ENCODE results near the gene COMMD4. TPM values are rescaled to one million over a fixed set of nuclear protein-coding genes. Genes with fewer than 3 reads are reported as not detected.

Gene COMMD4
- polyA plus RNA-seq, 3 donors: 39.0 to 84.6 (median 78.9) TPM

DNA sequence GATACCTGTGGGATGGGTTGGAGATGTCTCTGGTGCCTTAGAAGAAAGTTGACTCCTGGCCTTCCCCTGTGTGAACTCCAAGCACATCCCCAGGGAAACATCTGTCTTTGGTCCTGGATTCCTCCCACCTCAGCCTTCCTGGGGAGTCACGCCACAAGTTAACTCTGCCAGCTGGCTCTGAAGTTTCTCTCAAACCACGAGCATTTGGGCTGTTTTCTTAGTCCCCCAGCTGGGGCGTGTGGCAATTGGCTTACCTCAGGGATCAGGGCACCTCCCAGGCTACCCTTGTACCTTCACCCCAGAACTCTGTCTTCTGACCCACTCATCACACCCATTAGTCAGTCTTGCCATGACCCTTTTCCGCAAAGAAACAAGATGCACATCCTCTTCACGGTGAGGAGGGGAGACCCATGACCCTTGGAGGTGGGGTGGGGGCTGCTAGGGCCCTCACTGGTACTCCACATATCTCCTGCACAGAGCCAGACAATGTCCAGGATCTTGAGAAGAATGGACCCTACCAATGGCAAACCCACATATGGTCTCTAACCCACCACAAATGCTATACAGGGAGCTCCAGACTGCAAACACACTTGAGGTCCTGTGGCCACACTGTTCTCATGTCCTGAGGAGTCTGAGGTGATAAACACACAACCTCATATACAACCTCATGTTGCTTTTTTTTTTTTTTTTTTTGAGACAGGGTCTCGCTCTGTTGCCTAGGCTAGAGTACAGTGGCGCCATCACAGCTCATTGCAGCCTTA is 14.9 kb downstream of the COMMD4 start:
- 68 to 82% (median 70%) methylated on average over 7 of the region's 7 CpGs for WGBS, 3 donors
- no peak overlapping the region for H3K27ac ChIP-seq (ENCODE audit: low read depth, low read length)

DNA sequence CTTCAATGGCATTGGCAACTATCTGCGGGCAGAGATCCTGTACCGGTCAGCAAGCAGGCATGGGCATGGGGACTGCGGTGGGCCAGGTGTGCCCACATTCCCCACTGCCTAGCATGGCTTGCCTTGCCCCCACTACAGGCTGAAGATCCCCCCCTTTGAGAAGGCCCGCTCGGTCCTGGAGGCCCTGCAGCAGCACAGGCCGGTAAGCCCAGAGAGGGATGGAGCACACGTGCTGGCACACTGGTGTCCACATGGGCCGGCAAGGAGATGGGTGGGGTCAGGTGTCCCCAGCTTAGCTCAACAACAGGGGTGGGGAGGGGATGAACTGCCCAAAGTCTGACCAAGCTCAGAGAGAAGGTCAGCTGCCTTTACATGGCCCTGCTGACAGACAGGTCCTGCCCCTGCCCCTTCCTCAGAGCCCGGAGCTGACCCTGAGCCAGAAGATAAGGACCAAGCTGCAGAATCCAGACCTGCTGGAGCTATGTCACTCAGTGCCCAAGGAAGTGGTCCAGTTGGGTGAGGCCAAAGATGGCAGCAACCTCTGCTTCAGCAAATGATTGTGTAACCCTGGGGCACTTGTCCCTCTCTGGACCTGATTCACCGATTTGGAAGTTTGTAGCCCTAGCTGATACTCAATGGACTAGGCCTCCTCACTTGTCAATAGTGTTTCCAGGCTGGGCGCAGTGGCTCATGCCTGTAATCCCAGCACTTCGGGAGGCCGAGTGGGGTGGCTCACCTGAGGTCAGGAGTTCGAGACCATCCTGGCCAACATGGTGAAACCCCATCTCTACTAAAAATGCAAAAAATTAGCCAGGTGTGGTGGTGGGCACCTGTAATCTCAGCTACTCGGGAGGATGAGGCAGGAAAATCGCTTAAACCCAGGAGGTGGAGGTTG is 16.6 kb downstream of the COMMD4 start:
- no peak overlapping the region for H3K27ac ChIP-seq (ENCODE audit: low read depth, low read length)
- 90 to 93% (median 92%) methylated on average over 16 of the region's 16 CpGs for WGBS, 3 donors

DNA sequence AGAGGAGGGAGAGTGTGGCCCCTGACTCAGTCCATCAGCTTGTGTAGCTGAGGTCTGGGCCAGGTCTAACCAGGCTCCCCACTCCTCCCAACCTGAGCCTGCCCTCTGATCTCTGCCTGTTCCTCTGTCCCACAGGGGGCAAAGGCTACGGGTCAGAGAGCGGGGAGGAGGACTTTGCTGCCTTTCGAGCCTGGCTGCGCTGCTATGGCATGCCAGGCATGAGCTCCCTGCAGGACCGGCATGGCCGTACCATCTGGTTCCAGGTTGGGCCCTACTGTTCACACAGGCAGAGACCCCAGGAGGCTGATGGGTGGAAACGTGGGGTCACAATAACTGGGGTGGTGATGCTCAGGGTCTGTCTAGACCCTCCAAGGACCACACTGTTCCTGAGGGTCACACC is 17.7 kb downstream of the COMMD4 start:
- WGBS, 3 donors: 89 to 90% (median 90%) methylated on average over 7 of the region's 7 CpGs

DNA sequence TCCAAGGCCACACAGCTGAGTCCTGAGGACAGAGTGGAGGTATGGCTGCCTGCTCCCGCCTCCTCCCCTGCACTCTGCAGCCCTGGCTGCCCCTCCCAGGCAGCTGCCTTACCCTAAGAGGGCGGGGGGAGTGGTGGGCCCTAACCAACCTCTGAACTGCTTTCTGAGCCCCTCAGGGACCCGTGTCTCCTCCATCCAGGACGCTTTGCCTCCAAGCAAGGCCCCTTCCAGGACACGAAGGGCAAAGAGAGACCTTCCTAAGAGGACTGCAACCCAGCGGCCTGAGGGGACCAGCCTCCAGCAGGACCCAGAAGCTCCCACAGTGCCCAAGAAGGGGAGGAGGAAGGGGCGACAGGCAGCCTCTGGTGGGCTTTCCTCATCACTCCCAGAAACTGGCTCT is 18.6 kb downstream of the COMMD4 start:
- 77 to 85% (median 79%) methylated on average over 7 of the region's 7 CpGs for WGBS, 3 donors
- H3K27ac ChIP-seq (ENCODE audit: low read depth, low read length): no peak overlapping the region

More for the DNA sequence above, 17.7 kb downstream of the COMMD4 start:
- no peak overlapping the region for H3K27ac ChIP-seq (ENCODE audit: low read depth, low read length)

DNA sequence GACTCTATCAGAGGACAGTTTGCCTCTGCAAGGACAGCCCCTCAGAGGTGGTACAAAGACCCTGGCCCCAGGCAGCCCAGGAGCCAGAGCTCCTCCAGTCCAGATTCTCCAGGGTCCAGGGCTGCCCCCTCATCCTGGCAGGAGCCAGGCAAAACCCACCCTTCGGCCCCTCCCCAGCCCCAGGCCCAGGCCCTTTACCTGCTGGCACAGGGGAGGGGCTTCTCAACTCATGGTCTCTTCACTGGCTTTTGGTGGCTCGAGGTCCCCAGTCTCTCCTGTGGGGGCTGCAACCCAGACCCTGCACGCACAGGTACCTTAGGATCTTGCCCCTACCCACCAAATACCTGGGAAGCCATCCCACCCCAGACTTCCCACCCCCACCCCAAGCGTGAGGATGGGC is 19.5 kb downstream of the COMMD4 start:
- 91 to 96% (median 92%) methylated on average over 4 of the region's 4 CpGs for WGBS, 3 donors
- no peak overlapping the region for H3K27ac ChIP-seq (ENCODE audit: low read depth, low read length)

DNA sequence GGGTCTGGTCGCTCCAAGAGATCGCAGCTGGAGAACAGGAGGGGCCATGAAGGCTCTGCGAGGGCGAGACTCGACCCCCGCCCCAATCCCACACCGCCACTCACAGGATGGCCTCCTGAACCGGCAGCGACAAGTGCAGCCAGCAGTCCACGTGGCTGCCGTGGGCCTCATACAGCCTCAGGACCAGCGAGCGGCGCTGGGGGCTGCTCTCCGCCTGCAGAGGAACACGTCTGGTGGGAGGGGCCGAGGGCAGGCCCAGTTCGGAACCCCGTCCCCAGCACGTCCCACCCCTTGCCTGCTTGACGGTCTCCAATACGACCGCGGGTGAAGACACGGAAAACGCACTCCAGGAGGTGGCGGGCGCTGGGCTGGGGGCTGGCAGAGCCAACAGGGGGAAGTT is 20.1 kb downstream of the COMMD4 start:
- 87 to 90% (median 90%) methylated on average over 28 of the region's 28 CpGs for WGBS, 3 donors
- no peak overlapping the region for H3K27ac ChIP-seq (ENCODE audit: low read depth, low read length)

DNA sequence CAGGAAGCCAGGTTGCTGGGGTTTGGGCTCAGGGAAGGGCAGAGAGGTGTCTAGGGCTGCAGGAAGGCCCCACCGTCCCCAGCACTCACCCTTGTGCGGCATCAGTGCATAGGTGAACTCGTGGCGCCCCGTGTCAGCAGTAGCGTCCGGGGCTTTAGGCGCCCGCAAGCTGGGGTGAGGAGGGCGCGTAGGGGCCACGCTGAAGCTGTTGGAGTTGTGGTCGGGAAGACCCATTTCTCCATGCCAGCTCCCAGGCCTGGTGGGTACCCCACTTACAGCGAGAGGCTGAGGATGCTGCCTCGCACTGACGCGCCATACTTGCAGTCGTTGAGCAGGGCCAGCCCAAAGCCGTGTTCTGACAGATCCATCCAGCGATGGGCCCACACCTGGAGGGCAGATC is 20.7 kb downstream of the COMMD4 start:
- H3K27ac ChIP-seq (ENCODE audit: low read depth, low read length): no peak overlapping the region
- WGBS, 3 donors: 95 to 97% (median 96%) methylated on average over 20 of the region's 20 CpGs

DNA sequence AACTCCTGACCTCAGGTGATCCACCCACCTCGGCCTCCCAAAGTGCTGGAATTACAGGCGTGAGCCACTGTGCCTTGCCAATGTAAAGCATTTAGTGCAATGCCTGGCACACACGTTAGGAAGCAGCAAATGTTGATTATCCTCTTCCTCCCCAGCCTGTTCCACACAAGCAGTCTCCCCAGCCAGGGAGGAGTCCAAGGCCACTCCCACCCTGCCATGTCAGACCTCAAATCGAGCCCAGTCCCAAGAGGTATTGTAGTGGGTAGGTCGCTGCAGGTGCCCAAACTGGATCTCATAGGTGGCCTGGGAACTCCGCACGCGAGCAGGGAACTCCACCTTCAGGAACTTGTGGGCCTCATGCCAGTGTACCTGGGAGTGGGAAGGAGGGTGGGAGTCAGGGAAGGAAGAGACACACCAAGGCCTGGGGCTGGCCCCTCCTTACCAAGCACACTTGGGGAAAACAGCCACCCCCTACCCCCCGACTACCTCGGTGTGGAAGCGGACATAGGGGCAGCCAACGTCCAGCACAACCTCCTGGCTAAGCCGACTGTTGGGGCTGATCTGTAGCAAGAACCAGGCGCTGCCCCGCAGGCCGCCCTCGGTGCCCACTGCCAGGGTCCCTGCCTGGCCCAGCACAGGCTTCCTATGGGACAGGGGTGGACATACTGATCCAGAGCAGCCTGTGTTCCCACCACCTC is 22.3 kb downstream of the COMMD4 start:
- WGBS, 3 donors: 93 to 94% (median 94%) methylated on average over 17 of the region's 17 CpGs
- H3K27ac ChIP-seq (ENCODE audit: low read depth, low read length): no peak overlapping the region

DNA sequence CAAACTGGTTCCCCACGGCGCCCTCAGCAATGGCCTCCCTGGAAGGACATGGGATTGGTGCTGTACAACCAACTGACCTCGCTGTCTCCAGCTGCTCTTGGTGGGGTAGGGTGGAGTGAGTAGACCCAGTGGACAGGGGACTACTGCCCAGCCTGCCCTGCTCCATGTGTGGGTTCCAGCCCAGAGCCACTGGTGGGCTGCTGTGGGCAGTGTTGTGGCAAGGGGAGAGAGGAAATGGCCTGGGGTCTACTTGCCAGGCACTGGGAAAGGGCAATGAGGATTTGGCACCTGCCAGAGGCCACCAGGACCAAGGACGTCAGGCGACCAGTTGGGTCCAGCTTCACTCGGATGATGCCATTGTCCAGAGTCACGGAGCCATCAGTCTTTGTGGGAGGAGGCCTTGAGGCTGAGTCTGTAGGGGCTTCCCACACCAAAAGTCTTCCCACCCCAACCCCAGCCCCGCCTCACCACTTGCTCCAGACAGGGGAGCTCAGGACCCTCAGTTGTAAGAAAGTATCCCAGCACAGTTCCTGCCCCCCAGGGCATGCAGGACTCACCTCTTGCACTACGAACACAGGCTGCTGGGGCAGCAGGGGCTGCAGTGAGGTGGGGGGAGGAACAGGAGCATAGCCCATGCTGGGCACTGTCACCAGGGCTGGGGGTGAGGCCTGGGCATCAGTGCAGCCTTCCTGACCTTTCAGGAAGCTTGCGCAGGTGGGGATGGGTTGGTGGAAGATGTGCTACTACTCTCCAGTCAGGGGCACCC is 23.1 kb downstream of the COMMD4 start:
- H3K27ac ChIP-seq (ENCODE audit: low read depth, low read length): no peak overlapping the region
- WGBS, 3 donors: 92 to 97% (median 93%) methylated on average over 10 of the region's 10 CpGs

DNA sequence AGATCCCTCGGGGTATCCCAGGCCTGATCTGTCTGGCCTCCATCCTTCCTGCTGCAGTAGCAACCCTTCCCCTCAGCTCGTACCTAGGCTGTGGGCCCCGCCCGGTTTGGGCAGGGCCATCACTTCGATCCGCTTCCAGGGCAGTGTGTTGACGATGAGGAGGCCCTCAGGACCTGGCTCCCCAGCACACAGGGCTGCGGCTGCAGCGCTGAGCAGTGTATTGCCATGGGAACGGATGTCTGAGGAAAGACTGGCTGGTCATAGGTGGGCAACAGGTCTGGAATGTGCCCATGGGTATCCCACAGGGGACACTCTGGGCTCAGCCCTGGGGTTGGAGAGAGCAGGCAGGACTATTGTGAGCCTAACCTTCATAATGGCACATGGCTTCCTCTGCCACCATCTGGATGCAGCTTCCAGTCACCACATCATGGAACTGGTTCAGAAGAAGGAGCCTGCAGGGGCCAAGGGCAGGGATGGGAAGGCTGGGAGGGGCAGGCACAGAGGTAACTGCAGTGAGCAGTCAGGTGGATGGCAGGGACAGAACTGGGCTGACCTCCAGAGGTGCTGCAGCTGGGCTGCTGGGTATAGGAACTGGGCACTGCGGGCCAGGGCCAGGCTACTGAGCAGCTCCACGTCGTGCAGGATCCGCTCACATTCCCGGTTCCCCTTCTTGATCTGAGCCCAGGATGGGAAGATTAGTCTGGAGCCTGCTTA is 23.8 kb downstream of the COMMD4 start:
- H3K27ac ChIP-seq (ENCODE audit: low read depth, low read length): no peak overlapping the region
- WGBS, 3 donors: 90 to 93% (median 91%) methylated on average over 15 of the region's 15 CpGs

DNA sequence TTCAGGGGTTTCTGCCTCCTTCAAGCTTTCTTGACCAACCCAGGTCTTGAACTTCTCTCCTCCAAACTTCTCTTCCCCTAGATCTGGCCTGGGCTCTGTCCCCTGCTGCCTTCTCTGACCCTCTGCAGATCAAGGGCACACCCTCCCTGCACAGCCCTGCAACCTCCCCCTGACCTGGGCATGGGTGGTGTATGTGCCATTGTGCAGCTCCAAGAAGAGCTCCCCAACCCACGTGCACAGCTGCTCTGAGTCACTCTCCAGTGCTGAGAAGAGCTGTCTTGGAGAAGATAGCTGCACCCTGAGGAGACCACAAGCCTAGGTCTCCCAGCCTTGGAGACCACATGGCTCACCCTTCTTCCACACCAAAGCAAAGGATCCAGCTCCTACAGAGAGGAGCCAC is 24.5 kb downstream of the COMMD4 start:
- H3K27ac ChIP-seq (ENCODE audit: low read depth, low read length): no peak overlapping the region
- 50 to 67% (median 60%) methylated on average over 1 of the region's 1 CpG for whole genome bisulfite sequencing, 3 donors

DNA sequence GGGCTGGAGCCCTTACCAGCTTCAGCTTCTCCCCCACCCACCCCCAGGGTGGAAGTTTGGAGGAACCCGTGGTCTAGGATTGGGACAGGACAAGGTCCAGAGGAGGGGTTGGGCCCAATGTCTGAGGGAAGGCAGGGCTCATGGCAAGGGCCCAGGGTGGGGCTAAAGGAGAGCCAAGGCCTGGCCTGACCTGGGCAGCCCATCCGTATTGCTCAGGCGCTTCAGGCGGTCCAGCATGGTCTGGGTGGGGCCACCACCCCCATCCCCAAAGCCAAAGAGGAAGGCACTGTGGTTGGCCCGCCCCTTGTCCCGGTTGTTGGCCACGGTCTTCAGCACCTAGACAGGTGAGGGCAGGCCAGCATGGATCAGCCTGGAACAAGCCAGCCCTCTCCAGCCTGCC is 25.0 kb downstream of the COMMD4 start:
- WGBS, 3 donors: 87 to 91% (median 90%) methylated on average over 7 of the region's 7 CpGs
- no peak overlapping the region for H3K27ac ChIP-seq (ENCODE audit: low read depth, low read length)

DNA sequence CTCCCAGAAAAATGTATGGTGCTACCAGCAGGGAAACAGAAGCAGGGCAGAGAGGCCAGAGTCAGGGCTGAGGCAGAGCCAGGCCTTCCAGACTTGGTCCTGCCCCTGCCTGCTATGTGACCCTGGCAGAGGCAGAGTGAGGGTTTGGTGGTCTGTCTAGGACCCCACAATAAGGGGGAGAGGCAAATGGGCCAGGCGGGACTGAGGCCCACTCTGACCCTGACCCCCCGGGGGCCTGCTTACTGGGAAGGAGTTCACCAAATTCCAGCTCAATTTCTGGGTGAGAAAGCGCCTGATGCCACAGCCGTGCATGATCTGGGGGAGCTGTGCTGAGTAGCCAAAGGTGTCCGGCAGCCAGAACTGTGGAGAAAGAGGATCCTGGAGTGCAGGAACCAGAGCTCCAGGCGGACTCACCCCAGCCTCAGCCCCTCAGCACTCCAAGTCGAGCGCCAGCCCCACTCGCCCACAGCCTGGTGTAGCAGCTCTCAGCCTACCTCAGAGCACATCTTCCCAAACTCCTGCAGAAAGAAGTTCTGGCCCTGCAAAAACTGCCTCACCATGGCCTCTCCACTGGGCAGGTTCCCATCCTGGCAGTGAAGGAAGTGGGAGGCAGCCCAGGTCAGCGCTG is 25.6 kb downstream of the COMMD4 start:
- 93 to 96% (median 94%) methylated on average over 10 of the region's 10 CpGs for WGBS, 3 donors
- H3K27ac ChIP-seq (ENCODE audit: low read depth, low read length): no peak overlapping the region

DNA sequence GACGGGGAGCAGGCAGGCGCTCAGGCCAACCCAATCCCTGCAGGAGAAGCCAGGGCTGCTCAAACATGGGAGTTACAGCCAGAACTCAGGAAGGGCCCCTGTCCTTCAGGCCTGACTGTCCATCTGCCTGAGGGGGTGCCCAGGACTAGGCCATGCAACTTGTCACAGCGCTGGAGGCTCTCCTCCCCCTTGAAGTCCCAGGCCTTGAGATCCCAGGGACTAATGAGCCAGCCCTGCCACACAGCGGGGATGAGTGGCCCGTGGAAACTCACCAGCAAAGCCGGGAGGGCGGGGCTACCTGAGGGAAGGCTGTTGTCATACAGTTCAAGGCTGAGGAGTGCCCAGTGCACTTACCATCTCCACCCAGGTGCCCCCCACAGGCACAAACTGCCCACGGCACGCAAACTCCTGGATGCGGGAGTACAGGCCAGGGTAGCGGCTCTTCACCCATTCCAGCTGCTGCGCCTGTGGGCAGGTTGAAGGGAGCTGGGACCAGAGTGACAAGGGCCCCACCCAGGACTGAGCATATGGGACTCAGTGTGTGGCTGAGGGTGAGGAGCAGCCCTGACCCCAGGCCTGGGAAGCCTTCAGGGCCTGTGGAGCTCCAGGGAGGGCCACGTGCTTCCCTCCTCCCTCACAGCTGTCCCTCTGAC is 26.3 kb downstream of the COMMD4 start:
- WGBS, 3 donors: 91 to 93% (median 91%) methylated on average over 13 of the region's 13 CpGs
- no peak overlapping the region for H3K27ac ChIP-seq (ENCODE audit: low read depth, low read length)

DNA sequence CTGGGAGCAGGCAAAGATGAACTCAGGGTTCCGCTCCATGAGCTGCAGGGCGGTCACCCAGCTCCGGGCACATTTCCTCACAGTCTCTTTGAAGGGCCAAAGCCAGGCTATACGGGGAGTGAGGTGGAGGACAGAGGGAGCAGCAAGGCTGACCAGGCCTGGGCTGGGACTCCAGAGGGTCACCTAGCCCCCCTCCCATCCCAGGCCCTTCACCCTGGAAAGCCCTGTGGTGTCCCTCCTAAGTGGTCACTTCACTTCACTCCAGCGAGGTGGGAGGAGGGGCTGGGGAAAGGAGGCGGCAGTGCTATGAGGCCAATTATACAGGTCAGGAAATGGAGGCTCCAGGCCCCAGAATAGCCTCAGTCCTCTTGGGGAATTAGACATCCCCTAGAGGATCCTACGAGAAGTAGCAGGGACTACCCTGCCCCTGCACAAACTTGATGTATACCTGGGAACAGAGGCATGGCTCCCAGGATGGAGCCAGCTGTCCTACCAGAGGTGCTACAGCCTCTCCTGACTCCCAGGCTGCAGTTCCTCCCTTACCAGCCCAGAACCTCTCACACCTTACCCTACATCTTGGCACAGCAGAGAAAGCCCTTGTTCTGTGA is 26.9 kb downstream of the COMMD4 start:
- WGBS, 3 donors: 87 to 93% (median 89%) methylated on average over 7 of the region's 7 CpGs
- no peak overlapping the region for H3K27ac ChIP-seq (ENCODE audit: low read depth, low read length)

DNA sequence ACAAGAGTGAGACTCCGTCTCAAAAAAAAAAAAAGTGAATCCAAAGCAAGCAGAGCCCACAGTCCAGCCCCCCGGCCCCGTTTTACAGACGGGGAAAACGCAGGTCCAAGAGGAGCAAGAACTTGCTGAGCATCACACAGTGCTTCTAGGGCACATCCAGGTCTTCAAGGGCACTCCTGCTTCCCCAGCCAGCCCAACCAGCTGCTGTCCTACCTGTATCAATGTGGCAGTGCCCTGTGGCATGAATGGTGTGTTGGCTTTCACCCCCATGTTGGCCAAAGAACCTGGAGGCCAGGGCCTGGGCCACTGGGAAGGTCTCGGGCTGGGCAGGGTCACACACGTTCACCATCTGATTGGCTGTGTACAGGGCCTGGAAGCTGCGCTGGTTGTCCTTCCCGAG is 27.9 kb downstream of the COMMD4 start:
- 89 to 96% (median 93%) methylated on average over 9 of the region's 9 CpGs for WGBS, 3 donors
- no peak overlapping the region for H3K27ac ChIP-seq (ENCODE audit: low read depth, low read length)

All from adipose tissue (tissue), 3 donors.